Measurements from ENCODE around the gene ART1. TPM values are rescaled to one million over a fixed set of nuclear protein-coding genes. Genes with fewer than 3 reads are reported as not detected.
A peak's percentile ranks its signal among the peaks of the same experiment; 100 is the strongest.
"Not testable (repeated sequence)": the region's sequence is repeated elsewhere in the genome, so short reads cannot be mapped to it uniquely, and the experiment has no call there.

ART1 gene, protein sequence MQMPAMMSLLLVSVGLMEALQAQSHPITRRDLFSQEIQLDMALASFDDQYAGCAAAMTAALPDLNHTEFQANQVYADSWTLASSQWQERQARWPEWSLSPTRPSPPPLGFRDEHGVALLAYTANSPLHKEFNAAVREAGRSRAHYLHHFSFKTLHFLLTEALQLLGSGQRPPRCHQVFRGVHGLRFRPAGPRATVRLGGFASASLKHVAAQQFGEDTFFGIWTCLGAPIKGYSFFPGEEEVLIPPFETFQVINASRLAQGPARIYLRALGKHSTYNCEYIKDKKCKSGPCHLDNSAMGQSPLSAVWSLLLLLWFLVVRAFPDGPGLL
- total RNA-seq (not detected), polyA plus RNA-seq (not detected)

GRCh38 chr11:3644817-3645235, at the start of gene ART1:
TSS of gene ART1 (plus strand) at chr11:3645128. CDS start at chr11:3659214, 14,086 bp downstream.
- Mint-ChIP-seq H3K4me3 (no peak within 1 kb of the TSS), H3K27ac (no peak within 1 kb of the TSS), H3K27me3 (peaks cover 36 to 72% of the 10 kb centered on the region in 2 donors), H3K9me3 (peaks cover 0 to 2% (median 0%) of the 10 kb centered on the region in 5 donors), H3K4me1 (peaks cover 7 to 18% (median 7%) of the 10 kb centered on the region in 3 donors), H3K36me3 (no peaks in the 10 kb centered on the region)
- Histone ChIP-seq H3K27me3 (ENCODE audit: insufficient read depth, low read length, poor library complexity, severe bottlenecking) (peaks cover 4% of the 10 kb centered on the region), H3K9me3 (ENCODE audit: low read length) (no peaks in the 10 kb centered on the region), H3K4me3 (ENCODE audit: low read length) (no peak within 1 kb of the TSS), H3K27ac (ENCODE audit: low read depth, low read length) (no peak within 1 kb of the TSS), H3K4me1 (ENCODE audit: insufficient read depth, low read length) (peaks cover 9% of the 10 kb centered on the region), H3K36me3 (ENCODE audit: insufficient read depth, low read length) (no peaks in the 10 kb centered on the region)
- DNase-seq: no peak
- POLR2A ChIA-PET: no interaction called here
- CTCF ChIA-PET: no interaction called here

GRCh38 chr11:3597743-3598142, 47.2 kb upstream of the ART1 start:
- H3K4me1 ChIP-seq (ENCODE audit: insufficient read depth, low read length); H3K9me3 Mint-ChIP-seq; H3K4me1 Mint-ChIP-seq; H3K27ac Mint-ChIP-seq; H3K27me3 ChIP-seq (ENCODE audit: insufficient read depth, low read length, poor library complexity, severe bottlenecking); H3K9me3 ChIP-seq (ENCODE audit: low read length); H3K36me3 Mint-ChIP-seq; H3K4me3 ChIP-seq (ENCODE audit: low read length); POLR2A ChIA-PET; H3K36me3 ChIP-seq (ENCODE audit: insufficient read depth, low read length); DNase-seq; H3K27ac ChIP-seq (ENCODE audit: low read depth, low read length); CTCF ChIA-PET; H3K4me3 Mint-ChIP-seq: not testable (repeated sequence)
- H3K27me3 Mint-ChIP-seq: peaks cover 1 to 18% of the 10 kb centered on the region in 2 donors

DNA sequence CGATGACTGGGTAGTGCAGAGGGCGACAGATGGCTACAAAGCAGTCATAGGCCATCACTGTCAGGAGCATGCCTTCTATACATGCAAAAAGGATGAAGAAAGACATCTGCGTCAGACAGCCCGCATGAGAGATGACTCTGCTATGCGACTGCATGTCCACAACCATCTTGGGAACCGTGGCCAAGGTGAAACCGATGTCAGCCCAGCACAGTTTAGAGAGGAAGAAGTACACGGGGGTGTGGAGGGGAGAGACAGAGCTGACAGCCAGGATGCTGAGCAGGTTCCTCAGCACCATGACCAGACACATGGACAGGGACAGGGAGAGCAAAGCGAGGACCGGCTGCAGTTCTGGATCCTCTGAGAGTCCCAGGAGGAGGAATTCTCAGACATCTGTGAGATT, 44.7 kb upstream of the ART1 start:
- H3K27me3 Mint-ChIP-seq: peaks cover 2 to 14% of the 10 kb centered on the region in 2 donors
- H3K4me3 ChIP-seq (ENCODE audit: low read length); H3K9me3 Mint-ChIP-seq; H3K9me3 ChIP-seq (ENCODE audit: low read length); H3K4me3 Mint-ChIP-seq; H3K27ac ChIP-seq (ENCODE audit: low read depth, low read length); H3K36me3 ChIP-seq (ENCODE audit: insufficient read depth, low read length); H3K4me1 ChIP-seq (ENCODE audit: insufficient read depth, low read length); H3K27me3 ChIP-seq (ENCODE audit: insufficient read depth, low read length, poor library complexity, severe bottlenecking); CTCF ChIA-PET; POLR2A ChIA-PET; DNase-seq; H3K36me3 Mint-ChIP-seq; H3K4me1 Mint-ChIP-seq; H3K27ac Mint-ChIP-seq: not testable (repeated sequence)

DNA sequence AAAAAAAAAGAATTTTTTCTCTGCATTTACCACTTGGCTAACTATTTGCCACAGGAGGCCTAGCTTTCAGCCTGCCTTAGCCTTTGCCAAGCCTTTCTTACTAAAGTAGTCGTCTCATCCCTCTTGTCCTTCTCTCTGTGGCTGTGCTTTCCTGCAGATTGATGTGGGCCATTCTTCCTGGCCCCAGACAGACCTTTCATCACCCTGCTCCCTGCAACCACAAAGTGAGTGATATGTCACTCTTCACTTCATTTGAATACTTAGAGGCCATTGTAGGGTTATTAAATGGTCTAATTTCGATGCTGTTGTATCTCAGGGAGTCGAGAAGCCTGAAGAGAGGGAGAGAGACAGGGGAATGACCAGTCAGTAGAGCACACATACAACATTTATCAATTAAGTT, 40.8 kb upstream of the ART1 start:
- peaks cover 0 to 3% (median 0%) of the 10 kb centered on the region in 3 donors for H3K4me1 Mint-ChIP-seq
- CTCF ChIA-PET: interaction anchor here (1.1 kb wide), 1 partner anchor 9 kb away, joined by 3 read pairs; no protein-coding TSS in a partner anchor
- Histone ChIP-seq H3K36me3 (ENCODE audit: insufficient read depth, low read length) (no peaks in the 10 kb centered on the region), H3K4me1 (ENCODE audit: insufficient read depth, low read length) (no peaks in the 10 kb centered on the region), H3K9me3 (ENCODE audit: low read length) (no peaks in the 10 kb centered on the region), H3K4me3 (ENCODE audit: low read length) (no peak overlapping the region), H3K27me3 (ENCODE audit: insufficient read depth, low read length, poor library complexity, severe bottlenecking) (no peaks in the 10 kb centered on the region), H3K27ac (ENCODE audit: low read depth, low read length) (no peak overlapping the region)
- H3K9me3 Mint-ChIP-seq: no peaks in the 10 kb centered on the region
- no peaks in the 10 kb centered on the region for H3K36me3 Mint-ChIP-seq
- peaks cover 2 to 3% of the 10 kb centered on the region in 2 donors for H3K27me3 Mint-ChIP-seq
- POLR2A ChIA-PET: no interaction called here
- DNase-seq: no peak
- no peak overlapping the region for H3K4me3 Mint-ChIP-seq
- H3K27ac Mint-ChIP-seq: no peak overlapping the region

- ChIA-PET POLR2A (no interaction called here), CTCF (no interaction called here)
- DNase-seq: no peak
- no peak overlapping the region for H3K4me3 Mint-ChIP-seq
- no peak overlapping the region for H3K27ac Mint-ChIP-seq
- no peaks in the 10 kb centered on the region for H3K9me3 Mint-ChIP-seq
- Histone ChIP-seq H3K27ac (ENCODE audit: low read depth, low read length) (no peak overlapping the region), H3K27me3 (ENCODE audit: insufficient read depth, low read length, poor library complexity, severe bottlenecking) (no peaks in the 10 kb centered on the region), H3K36me3 (ENCODE audit: insufficient read depth, low read length) (no peaks in the 10 kb centered on the region), H3K4me3 (ENCODE audit: low read length) (no peak overlapping the region), H3K9me3 (ENCODE audit: low read length) (no peaks in the 10 kb centered on the region), H3K4me1 (ENCODE audit: insufficient read depth, low read length) (no peaks in the 10 kb centered on the region)
- peaks cover 0 to 3% (median 0%) of the 10 kb centered on the region in 3 donors for H3K4me1 Mint-ChIP-seq
- no peaks in the 10 kb centered on the region for H3K36me3 Mint-ChIP-seq
- peaks cover 2 to 3% of the 10 kb centered on the region in 2 donors for H3K27me3 Mint-ChIP-seq
Observed at GRCh38 chr11:3605283-3605662, 39.7 kb upstream of the ART1 start.

DNA sequence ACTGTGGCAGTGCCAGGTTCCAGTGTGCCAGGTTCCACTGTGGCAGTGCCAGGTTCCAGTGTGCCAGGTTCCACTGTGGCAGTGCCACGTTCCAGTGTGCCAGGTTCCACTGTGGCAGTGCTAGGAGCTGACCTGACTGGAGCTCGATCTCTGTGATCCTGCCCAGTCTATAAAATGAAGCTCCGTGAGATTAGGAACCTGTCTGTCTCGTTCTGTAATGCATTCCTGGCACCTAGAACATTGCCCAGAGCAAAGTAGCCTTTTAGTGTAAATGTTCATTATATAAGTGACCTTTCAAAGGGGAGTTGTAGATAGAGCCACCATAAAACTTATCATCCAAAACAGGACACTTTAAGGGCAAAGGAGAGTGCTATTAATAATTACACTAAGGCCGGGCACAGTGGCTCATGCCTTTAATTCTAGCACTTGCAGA, 39.1 kb upstream of the ART1 start:
- DNase-seq: no peak
- Mint-ChIP-seq H3K4me1 (peaks cover 0 to 3% (median 0%) of the 10 kb centered on the region in 3 donors), H3K27me3 (peaks cover 2 to 3% of the 10 kb centered on the region in 2 donors), H3K4me3 (no peak overlapping the region), H3K36me3 (no peaks in the 10 kb centered on the region), H3K27ac (no peak overlapping the region), H3K9me3 (no peaks in the 10 kb centered on the region)
- ChIA-PET POLR2A (no interaction called here), CTCF (no interaction called here)
- Histone ChIP-seq H3K9me3 (ENCODE audit: low read length) (no peaks in the 10 kb centered on the region), H3K27me3 (ENCODE audit: insufficient read depth, low read length, poor library complexity, severe bottlenecking) (no peaks in the 10 kb centered on the region), H3K4me1 (ENCODE audit: insufficient read depth, low read length) (no peaks in the 10 kb centered on the region), H3K27ac (ENCODE audit: low read depth, low read length) (no peak overlapping the region), H3K4me3 (ENCODE audit: low read length) (no peak overlapping the region), H3K36me3 (ENCODE audit: insufficient read depth, low read length) (no peaks in the 10 kb centered on the region)

DNA sequence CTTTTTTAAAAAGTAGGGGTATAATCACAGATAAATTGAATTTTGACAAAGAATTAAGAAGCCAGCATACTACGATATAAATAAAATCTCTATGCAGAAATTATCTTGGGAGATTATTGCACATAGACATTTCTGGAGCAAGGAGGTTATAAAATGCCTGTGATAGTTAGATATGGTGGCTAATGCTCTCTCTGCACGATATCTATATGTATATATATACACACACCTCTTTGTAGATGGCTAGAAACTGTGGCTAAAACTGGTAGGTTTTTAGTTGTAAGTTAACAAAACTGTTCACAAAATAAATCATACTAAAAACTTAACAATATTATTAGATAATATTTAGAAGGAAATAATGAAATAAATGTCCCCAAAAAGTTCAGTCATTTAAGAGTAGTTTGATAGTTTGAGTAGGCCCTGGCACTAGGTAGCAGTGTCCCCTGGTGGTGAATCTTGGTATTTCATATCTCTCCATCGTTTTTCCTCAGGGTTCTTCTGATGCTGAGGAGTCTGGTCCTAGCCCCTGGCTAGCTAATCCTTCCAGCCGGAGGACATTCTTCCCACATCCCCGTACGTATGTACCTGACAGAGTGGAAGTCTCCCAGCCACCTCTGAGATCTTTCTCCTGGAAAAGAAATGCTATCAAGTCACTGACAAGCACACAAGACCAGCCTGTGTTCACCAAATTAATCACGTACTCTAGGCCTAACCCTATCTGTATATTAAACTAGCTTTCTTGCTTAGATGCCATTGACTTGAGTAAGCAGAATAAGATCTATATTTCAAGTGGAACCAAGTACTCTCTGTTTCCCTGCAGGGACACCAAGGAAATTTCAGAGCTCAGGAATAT, 35.3 kb upstream of the ART1 start:
- Mint-ChIP-seq H3K27ac (no peak overlapping the region), H3K36me3 (peaks cover 0 to 6% (median 2%) of the 10 kb centered on the region in 3 donors), H3K4me1 (peaks cover 6 to 10% (median 10%) of the 10 kb centered on the region in 3 donors), H3K4me3 (no peak overlapping the region), H3K9me3 (peaks cover 0 to 7% (median 3%) of the 10 kb centered on the region in 5 donors), H3K27me3 (peaks cover 2 to 6% of the 10 kb centered on the region in 2 donors)
- CTCF ChIA-PET: no interaction called here
- no peaks in the 10 kb centered on the region for H3K36me3 ChIP-seq (ENCODE audit: insufficient read depth, low read length)
- H3K27me3 ChIP-seq (ENCODE audit: insufficient read depth, low read length, poor library complexity, severe bottlenecking): no peaks in the 10 kb centered on the region
- peak in 2 of 5 donors; percentile 11 to 25 for DNase-seq
- POLR2A ChIA-PET: no interaction called here
- H3K27ac ChIP-seq (ENCODE audit: low read depth, low read length): no peak overlapping the region
- H3K4me1 ChIP-seq (ENCODE audit: insufficient read depth, low read length): peaks cover 5% of the 10 kb centered on the region
- H3K4me3 ChIP-seq (ENCODE audit: low read length): no peak overlapping the region
- H3K9me3 ChIP-seq (ENCODE audit: low read length): no peaks in the 10 kb centered on the region

- Mint-ChIP-seq H3K27me3 (peaks cover 0 to 9% of the 10 kb centered on the region in 2 donors), H3K27ac (no peak overlapping the region), H3K36me3 (peaks cover 0 to 6% (median 2%) of the 10 kb centered on the region in 3 donors), H3K9me3 (peaks cover 0 to 7% (median 3%) of the 10 kb centered on the region in 5 donors), H3K4me3 (no peak overlapping the region), H3K4me1 (peaks cover 6 to 13% (median 9%) of the 10 kb centered on the region in 3 donors)
- no peaks in the 10 kb centered on the region for H3K27me3 ChIP-seq (ENCODE audit: insufficient read depth, low read length, poor library complexity, severe bottlenecking)
- peaks cover 9% of the 10 kb centered on the region for H3K4me1 ChIP-seq (ENCODE audit: insufficient read depth, low read length)
- H3K9me3 ChIP-seq (ENCODE audit: low read length): no peaks in the 10 kb centered on the region
- no peak overlapping the region for H3K4me3 ChIP-seq (ENCODE audit: low read length)
- ChIA-PET CTCF (no interaction called here), POLR2A (no interaction called here)
- H3K36me3 ChIP-seq (ENCODE audit: insufficient read depth, low read length): no peaks in the 10 kb centered on the region
- no peak overlapping the region for H3K27ac ChIP-seq (ENCODE audit: low read depth, low read length)
- DNase-seq: no peak
Observed at GRCh38 chr11:3610846-3611245, 34.1 kb upstream of the ART1 start.

Data from CD8-positive, alpha-beta memory T cell (primary cell).